ENCODE data around the gene INA. TPM values are rescaled to one million over a fixed set of nuclear protein-coding genes. Genes with fewer than 3 reads are reported as not detected.

INA gene
- total RNA-seq, 4 donors from 2014 or later, result not detected

- TF ChIP-seq, protein P1, sequence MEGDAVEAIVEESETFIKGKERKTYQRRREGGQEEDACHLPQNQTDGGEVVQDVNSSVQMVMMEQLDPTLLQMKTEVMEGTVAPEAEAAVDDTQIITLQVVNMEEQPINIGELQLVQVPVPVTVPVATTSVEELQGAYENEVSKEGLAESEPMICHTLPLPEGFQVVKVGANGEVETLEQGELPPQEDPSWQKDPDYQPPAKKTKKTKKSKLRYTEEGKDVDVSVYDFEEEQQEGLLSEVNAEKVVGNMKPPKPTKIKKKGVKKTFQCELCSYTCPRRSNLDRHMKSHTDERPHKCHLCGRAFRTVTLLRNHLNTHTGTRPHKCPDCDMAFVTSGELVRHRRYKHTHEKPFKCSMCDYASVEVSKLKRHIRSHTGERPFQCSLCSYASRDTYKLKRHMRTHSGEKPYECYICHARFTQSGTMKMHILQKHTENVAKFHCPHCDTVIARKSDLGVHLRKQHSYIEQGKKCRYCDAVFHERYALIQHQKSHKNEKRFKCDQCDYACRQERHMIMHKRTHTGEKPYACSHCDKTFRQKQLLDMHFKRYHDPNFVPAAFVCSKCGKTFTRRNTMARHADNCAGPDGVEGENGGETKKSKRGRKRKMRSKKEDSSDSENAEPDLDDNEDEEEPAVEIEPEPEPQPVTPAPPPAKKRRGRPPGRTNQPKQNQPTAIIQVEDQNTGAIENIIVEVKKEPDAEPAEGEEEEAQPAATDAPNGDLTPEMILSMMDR (IDR thresholded peaks at IDR 0.05; ENCODE audit: low read depth), result no peak
Observed at GRCh38 chr10:103316087-103316486, 39.1 kb downstream of the INA start.

DNA sequence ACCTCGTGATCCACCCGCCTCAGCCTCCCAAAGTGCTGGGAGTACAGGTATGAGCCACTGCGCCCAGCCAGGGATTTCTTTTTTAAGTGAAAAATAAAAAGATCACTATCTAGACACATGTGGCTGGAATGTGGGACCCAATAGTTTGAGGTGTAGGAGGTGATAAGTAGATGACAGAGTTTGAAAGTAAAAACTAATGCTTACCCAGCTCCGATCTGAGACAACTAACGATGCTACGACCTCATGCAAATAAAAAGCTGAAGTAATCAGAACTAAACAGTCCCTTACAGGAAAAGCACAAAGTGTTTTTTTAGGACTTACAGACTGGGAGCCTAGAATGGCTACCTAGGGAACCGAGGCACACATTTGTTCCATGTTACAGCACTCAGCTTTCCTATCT is 51.0 kb downstream of the INA start:
- TF ChIP-seq, protein P1 (IDR thresholded peaks at IDR 0.05; ENCODE audit: low read depth), result no peak

- TF ChIP-seq, protein P1 (IDR thresholded peaks at IDR 0.05; ENCODE audit: low read depth), result no peak
Observed at GRCh38 chr10:103333934-103334520, 57.1 kb downstream of the INA start.

- TF ChIP-seq, protein P1 (IDR thresholded peaks at IDR 0.05; ENCODE audit: low read depth), result no peak
Observed at GRCh38 chr10:103334567-103334966, 57.6 kb downstream of the INA start.

DNA sequence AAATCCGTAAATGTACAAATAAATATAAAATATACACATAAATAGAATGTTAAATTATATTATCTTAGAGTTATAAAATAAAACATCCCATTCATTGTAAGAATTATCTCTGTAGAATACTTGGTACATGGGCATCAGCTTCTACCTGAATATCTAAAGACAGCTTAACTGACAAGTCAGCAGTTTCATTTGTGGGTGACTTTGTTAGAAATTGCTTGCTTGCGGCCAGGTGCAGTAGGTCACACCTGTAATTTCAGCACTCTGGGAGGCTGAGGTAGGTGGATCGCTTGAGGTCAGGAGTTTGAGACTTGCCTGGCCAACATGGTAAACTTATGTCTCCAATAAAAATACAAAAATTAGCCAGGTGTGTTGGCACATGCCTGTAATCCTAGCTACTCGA is 59.4 kb downstream of the INA start:
- TF ChIP-seq, protein P1 (IDR thresholded peaks at IDR 0.05; ENCODE audit: low read depth), result no peak

Small RNA genes lying within 50 kb of the gene (small RNA-seq; reads per million reads assigned to genes)
- gene RNU11-3P, result not detected

Other genes starting within 250 kb of the INA start
- 100 to 1,000 TPM in 1 of 4 donors, 10 to 100 TPM in 3; 62.1 to 262 (median 71.4) TPM for gene NT5C2, start 83.9 kb upstream of the INA start, total RNA-seq
- not detected for gene RPEL1, start 31.3 kb upstream of the INA start, total RNA-seq
- 10 to 100 TPM; 10.7 to 19.0 (median 15.8) TPM for gene PCGF6, start 74.0 kb downstream of the INA start, total RNA-seq
- 1 to 10 TPM; 3.8 to 7.3 (median 4.0) TPM for gene TAF5, start 90.8 kb downstream of the INA start, total RNA-seq
- 100 to 1,000 TPM; 305 to 771 (median 382) TPM for gene ATP5MK, start 119.3 kb downstream of the INA start, total RNA-seq
- 10 to 100 TPM; 12.2 to 15.2 (median 13.7) TPM for gene PDCD11, start 119.5 kb downstream of the INA start, total RNA-seq
- 100 to 1,000 TPM in 2 of 4 donors, 10 to 100 TPM in 2; 44.0 to 111 (median 77.1) TPM for gene CALHM2, start 175.2 kb downstream of the INA start, total RNA-seq
- not detected for gene CALHM1, start 181.8 kb downstream of the INA start, total RNA-seq
- not detected for gene CALHM3, start 202.1 kb downstream of the INA start, total RNA-seq
- gene NEURL1, start 216.6 kb downstream of the INA start, total RNA-seq, result not detected

Data from subcutaneous adipose tissue (tissue), 4 donors.